ENCODE data around the gene ERBIN. TPM values are rescaled to one million over a fixed set of nuclear protein-coding genes. Genes with fewer than 3 reads are reported as not detected.

Gene ERBIN
- polyA plus RNA-seq, 1 of the 3 experiments (the other 2 are of a cell fraction), result 10.3 TPM

- CTCF ChIA-PET, result interaction anchor here (1.5 kb wide), 1 partner anchor 10 kb away, joined by 4 read pairs; no protein-coding TSS in a partner anchor
- no peaks in the 10 kb centered on the region for H3K27me3 ChIP-seq (ENCODE audit: insufficient read depth)
These were observed 77.8 kb downstream of the ERBIN start for GRCh38 chr5:66004216-66004615.

More at GRCh38 chr5:66004216-66004615, 77.8 kb downstream of the ERBIN start:
- peaks cover 0 to 30% of the 10 kb centered on the region in 2 experiments for H3K36me3 ChIP-seq (replicated peaks in 1 of 2; ENCODE audit: control insufficient read depth in 1 of 2, insufficient read depth in 2 of 2, low read length in 1 of 2)
- H3K79me2 ChIP-seq (ENCODE audit: insufficient read depth), result peaks cover 81% of the 10 kb centered on the region
- H3K9ac ChIP-seq, result no peak overlapping the region
- 99% methylated on average over 14 of the region's 14 CpGs for WGBS (ENCODE audit: low lambda C conversion rate)
- H3K9me3 ChIP-seq, result no peaks in the 10 kb centered on the region
- no peaks in the 10 kb centered on the region for H3K9me2 ChIP-seq
- H2AFZ ChIP-seq (ENCODE audit: low read depth), result no peak overlapping the region
- H3K27ac ChIP-seq (ENCODE audit: low read depth in 2 of 2, low read length in 1 of 2), result no peak overlapping the region
- no peaks in the 10 kb centered on the region; a peak in 1 of 4 replicates for H3K4me1 ChIP-seq (ENCODE audit: control insufficient read depth in 1 of 2, insufficient read depth in 2 of 2, low read depth in 1 of 2, low read length in 1 of 2)
- peaks cover 28% of the 10 kb centered on the region for H4K20me1 ChIP-seq (ENCODE audit: insufficient read depth)
- POLR2A ChIA-PET, result interaction anchor here (0.6 kb wide), 1 partner anchor 108 kb away, joined by 7 read pairs; no protein-coding TSS in a partner anchor
- DNase-seq, result no peak
- H3K4me2 ChIP-seq, result no peak overlapping the region
- H3K4me3 ChIP-seq (ENCODE audit: low read depth in 2 of 2, low read length in 1 of 2), result no peak overlapping the region
- peaks cover 17% of the 10 kb centered on the region for H3F3A ChIP-seq (replicated peaks; ENCODE audit: insufficient read depth)
- TF ChIP-seq, protein P1, sequence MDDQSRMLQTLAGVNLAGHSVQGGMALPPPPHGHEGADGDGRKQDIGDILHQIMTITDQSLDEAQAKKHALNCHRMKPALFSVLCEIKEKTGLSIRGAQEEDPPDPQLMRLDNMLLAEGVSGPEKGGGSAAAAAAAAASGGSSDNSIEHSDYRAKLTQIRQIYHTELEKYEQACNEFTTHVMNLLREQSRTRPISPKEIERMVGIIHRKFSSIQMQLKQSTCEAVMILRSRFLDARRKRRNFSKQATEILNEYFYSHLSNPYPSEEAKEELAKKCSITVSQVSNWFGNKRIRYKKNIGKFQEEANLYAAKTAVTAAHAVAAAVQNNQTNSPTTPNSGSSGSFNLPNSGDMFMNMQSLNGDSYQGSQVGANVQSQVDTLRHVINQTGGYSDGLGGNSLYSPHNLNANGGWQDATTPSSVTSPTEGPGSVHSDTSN (IDR thresholded peaks at IDR 0.05), result no peak
- TF ChIP-seq MEF2A (IDR thresholded peaks at IDR 0.05; ENCODE audit: borderline replicate concordance, low read depth) (no peak), USF1 (IDR thresholded peaks at IDR 0.05; ENCODE audit: borderline replicate concordance, low read depth) (no peak), REST (IDR thresholded peaks at IDR 0.05; ENCODE audit: low read depth, low read length) (no peak), GATA2 (CRISPR knock-in tag; IDR thresholded peaks at IDR 0.05) (no peak), POLR2AphosphoS5 (IDR thresholded peaks at IDR 0.05; ENCODE audit: low read depth, low read length) (no peak), CHD2 (IDR thresholded peaks at IDR 0.05; ENCODE audit: low read length, partially characterized antibody) (no peak), FOXJ3 (CRISPR knock-in tag; IDR thresholded peaks at IDR 0.05) (no peak)
- TF ChIP-seq, protein P2, sequence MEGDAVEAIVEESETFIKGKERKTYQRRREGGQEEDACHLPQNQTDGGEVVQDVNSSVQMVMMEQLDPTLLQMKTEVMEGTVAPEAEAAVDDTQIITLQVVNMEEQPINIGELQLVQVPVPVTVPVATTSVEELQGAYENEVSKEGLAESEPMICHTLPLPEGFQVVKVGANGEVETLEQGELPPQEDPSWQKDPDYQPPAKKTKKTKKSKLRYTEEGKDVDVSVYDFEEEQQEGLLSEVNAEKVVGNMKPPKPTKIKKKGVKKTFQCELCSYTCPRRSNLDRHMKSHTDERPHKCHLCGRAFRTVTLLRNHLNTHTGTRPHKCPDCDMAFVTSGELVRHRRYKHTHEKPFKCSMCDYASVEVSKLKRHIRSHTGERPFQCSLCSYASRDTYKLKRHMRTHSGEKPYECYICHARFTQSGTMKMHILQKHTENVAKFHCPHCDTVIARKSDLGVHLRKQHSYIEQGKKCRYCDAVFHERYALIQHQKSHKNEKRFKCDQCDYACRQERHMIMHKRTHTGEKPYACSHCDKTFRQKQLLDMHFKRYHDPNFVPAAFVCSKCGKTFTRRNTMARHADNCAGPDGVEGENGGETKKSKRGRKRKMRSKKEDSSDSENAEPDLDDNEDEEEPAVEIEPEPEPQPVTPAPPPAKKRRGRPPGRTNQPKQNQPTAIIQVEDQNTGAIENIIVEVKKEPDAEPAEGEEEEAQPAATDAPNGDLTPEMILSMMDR (IDR thresholded peaks at IDR 0.05), result no peak

All from SK-N-SH (cell line).